ENCODE measurements around the gene RANBP9. TPM values are rescaled to one million over a fixed set of nuclear protein-coding genes. Genes with fewer than 3 reads are reported as not detected.

Gene RANBP9
- total and polyA plus RNA-seq, 9 of the 15 experiments (the other 6 are each of a cell fraction or from before 2014, with no cell fraction given) = 27.5 to 130 (median 61.5) TPM

GRCh38 chr6:13711733-13712598 is at the start of gene RANBP9 (continued):
- TF ChIP-seq, protein P1, sequence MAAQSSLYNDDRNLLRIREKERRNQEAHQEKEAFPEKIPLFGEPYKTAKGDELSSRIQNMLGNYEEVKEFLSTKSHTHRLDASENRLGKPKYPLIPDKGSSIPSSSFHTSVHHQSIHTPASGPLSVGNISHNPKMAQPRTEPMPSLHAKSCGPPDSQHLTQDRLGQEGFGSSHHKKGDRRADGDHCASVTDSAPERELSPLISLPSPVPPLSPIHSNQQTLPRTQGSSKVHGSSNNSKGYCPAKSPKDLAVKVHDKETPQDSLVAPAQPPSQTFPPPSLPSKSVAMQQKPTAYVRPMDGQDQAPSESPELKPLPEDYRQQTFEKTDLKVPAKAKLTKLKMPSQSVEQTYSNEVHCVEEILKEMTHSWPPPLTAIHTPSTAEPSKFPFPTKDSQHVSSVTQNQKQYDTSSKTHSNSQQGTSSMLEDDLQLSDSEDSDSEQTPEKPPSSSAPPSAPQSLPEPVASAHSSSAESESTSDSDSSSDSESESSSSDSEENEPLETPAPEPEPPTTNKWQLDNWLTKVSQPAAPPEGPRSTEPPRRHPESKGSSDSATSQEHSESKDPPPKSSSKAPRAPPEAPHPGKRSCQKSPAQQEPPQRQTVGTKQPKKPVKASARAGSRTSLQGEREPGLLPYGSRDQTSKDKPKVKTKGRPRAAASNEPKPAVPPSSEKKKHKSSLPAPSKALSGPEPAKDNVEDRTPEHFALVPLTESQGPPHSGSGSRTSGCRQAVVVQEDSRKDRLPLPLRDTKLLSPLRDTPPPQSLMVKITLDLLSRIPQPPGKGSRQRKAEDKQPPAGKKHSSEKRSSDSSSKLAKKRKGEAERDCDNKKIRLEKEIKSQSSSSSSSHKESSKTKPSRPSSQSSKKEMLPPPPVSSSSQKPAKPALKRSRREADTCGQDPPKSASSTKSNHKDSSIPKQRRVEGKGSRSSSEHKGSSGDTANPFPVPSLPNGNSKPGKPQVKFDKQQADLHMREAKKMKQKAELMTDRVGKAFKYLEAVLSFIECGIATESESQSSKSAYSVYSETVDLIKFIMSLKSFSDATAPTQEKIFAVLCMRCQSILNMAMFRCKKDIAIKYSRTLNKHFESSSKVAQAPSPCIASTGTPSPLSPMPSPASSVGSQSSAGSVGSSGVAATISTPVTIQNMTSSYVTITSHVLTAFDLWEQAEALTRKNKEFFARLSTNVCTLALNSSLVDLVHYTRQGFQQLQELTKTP (IDR thresholded peaks at IDR 0.05; ENCODE audit: low read depth in 1 of 2, partially characterized antibody in 2 of 2) = peak in 1 of 2 experiments; percentile 59
- no peak for TF ChIP-seq HMG20B (CRISPR knock-in tag; IDR thresholded peaks at IDR 0.05)
- TF ChIP-seq KLF16 (IDR thresholded peaks at IDR 0.05) = no peak
- TF ChIP-seq KAT7 (CRISPR knock-in tag; IDR thresholded peaks at IDR 0.05; ENCODE audit: borderline replicate concordance) = peak; percentile 93; the same call in 1 of the 2 replicates
- TF ChIP-seq CREB3L1 (IDR thresholded peaks at IDR 0.05; ENCODE audit: borderline replicate concordance, low read depth) = peak; percentile 97; the same call in 1 of the 2 replicates
- TF ChIP-seq SAFB (IDR thresholded peaks at IDR 0.05; ENCODE audit: borderline replicate concordance, low read depth, low read length) = peak; percentile 94
- TF ChIP-seq, protein P2, sequence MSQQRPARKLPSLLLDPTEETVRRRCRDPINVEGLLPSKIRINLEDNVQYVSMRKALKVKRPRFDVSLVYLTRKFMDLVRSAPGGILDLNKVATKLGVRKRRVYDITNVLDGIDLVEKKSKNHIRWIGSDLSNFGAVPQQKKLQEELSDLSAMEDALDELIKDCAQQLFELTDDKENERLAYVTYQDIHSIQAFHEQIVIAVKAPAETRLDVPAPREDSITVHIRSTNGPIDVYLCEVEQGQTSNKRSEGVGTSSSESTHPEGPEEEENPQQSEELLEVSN (IDR thresholded peaks at IDR 0.05; ENCODE audit: borderline replicate concordance in 1 of 2, extremely low read depth in 1 of 2, insufficient read depth in 1 of 2, insufficient read length in 1 of 2, low read depth in 1 of 2, low read length in 1 of 2, poor library complexity in 1 of 2, severe bottlenecking in 1 of 2) = peak; percentile 54 to 72
- peak; percentile 33; the same call in 1 of the 2 replicates for TF ChIP-seq E2F5 (CRISPR knock-in tag; IDR thresholded peaks at IDR 0.05)
- no peak for TF ChIP-seq SIRT6 (IDR thresholded peaks at IDR 0.05; ENCODE audit: low read depth, low read length)
- TF ChIP-seq RFX1 (IDR thresholded peaks at IDR 0.05) = no peak
- TF ChIP-seq, protein P3, sequence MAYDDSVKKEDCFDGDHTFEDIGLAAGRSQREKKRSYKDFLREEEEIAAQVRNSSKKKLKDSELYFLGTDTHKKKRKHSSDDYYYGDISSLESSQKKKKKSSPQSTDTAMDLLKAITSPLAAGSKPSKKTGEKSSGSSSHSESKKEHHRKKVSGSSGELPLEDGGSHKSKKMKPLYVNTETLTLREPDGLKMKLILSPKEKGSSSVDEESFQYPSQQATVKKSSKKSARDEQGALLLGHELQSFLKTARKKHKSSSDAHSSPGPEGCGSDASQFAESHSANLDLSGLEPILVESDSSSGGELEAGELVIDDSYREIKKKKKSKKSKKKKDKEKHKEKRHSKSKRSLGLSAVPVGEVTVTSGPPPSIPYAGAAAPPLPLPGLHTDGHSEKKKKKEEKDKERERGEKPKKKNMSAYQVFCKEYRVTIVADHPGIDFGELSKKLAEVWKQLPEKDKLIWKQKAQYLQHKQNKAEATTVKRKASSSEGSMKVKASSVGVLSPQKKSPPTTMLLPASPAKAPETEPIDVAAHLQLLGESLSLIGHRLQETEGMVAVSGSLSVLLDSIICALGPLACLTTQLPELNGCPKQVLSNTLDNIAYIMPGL (CRISPR knock-in tag; IDR thresholded peaks at IDR 0.05) = no peak; the same call in 1 of the 2 replicates
- TF ChIP-seq ZEB2 (IDR thresholded peaks at IDR 0.05) = 0 out of 2 replicates have a peak, but pooled peaks have one; percentile 30
- peak; percentile 74 for TF ChIP-seq CREM (IDR thresholded peaks at IDR 0.05; ENCODE audit: low read depth)
- peak; percentile 89 for TF ChIP-seq L3MBTL2 (IDR thresholded peaks at IDR 0.05)
- TF ChIP-seq ZNF707 (CRISPR knock-in tag; conservative IDR thresholded peaks at IDR 0.05) = no peak
- TF ChIP-seq MCM3 (IDR thresholded peaks at IDR 0.05) = no peak
- TF ChIP-seq SMARCA4 (IDR thresholded peaks at IDR 0.05) = peak; percentile 54
- TF ChIP-seq SREBF2 (CRISPR knock-in tag; IDR thresholded peaks at IDR 0.05) = no peak

All from K562 (cell line).